MM.1S (cell line): ENCODE results near the gene BNIP3.

Source experiments
- DNase-seq: peaks from one replicate; pipeline ENCODE4 v3.0.0-alpha.2; 2015
- H2AFZ ChIP-seq: fragments of 300-600 bp; sonication (generic); 2 replicates; pipeline ENCODE4 v1.6.0; 2016; ENCODE audit warnings: antibody characterized with exemption, low read length
- H3F3A ChIP-seq: fragments of 300-600 bp; sonication (generic); 2 replicates; pipeline ENCODE4 v1.6.1; 2016; ENCODE audit warnings: mild to moderate bottlenecking, antibody characterized with exemption, low read length, moderate library complexity, mixed read lengths; ENCODE audit not compliant: insufficient read depth
- H3K27ac ChIP-seq: fragments of 300-600 bp; sonication (generic); 2 replicates; pipeline ENCODE4 v1.5.1; 2016; ENCODE audit warnings: mild to moderate bottlenecking, low read length
- H3K27me3 ChIP-seq: fragments of 300-600 bp; sonication (generic); replicated peaks from 2 replicates; pipeline ENCODE4 v1.6.0; 2016; ENCODE audit warnings: low read length; ENCODE audit not compliant: insufficient read depth
- H3K36me3 ChIP-seq: fragments of 300-600 bp; sonication (generic); replicated peaks from 2 replicates; pipeline ENCODE4 v1.6.1; 2016; ENCODE audit warnings: mild to moderate bottlenecking, low read length, mixed read lengths; ENCODE audit not compliant: insufficient read depth
- H3K4me1 ChIP-seq: fragments of 300-600 bp; sonication (generic); 2 replicates; pipeline ENCODE4 v1.6.1; 2016; ENCODE audit warnings: low read length, mixed read lengths
- H3K4me2 ChIP-seq: fragments of 300-600 bp; sonication (generic); 2 replicates; pipeline ENCODE4 v1.6.0; 2016; ENCODE audit warnings: low read depth, low read length
- H3K4me3 ChIP-seq: fragments of 300-600 bp; sonication (generic); 2 replicates; pipeline ENCODE4 v1.5.1; 2016; ENCODE audit warnings: low read length, mixed read lengths
- H3K79me2 ChIP-seq: fragments of 300-600 bp; sonication (generic); 2 replicates; pipeline ENCODE4 v1.6.1; 2016; ENCODE audit warnings: mixed run types, low read length, mixed read lengths
- H3K9ac ChIP-seq: fragments of 300-600 bp; sonication (generic); 2 replicates; pipeline ENCODE4 v1.6.1; 2016; ENCODE audit warnings: low read length, mixed read lengths
- H3K9me2 ChIP-seq: fragments of 300-600 bp; sonication (generic); replicated peaks from 2 replicates; pipeline ENCODE4 v1.6.1; 2016; ENCODE audit warnings: mild to moderate bottlenecking, low read length, mixed read lengths; ENCODE audit not compliant: insufficient read depth
- H3K9me3 ChIP-seq: fragments of 300-600 bp; sonication (generic); replicated peaks from 2 replicates; pipeline ENCODE4 v1.6.1; 2016; ENCODE audit warnings: mild to moderate bottlenecking, low read length, mixed read lengths; ENCODE audit not compliant: insufficient read depth
- H4K20me1 ChIP-seq: fragments of 300-600 bp; sonication (generic); 2 replicates; pipeline ENCODE4 v1.6.1; 2016; ENCODE audit warnings: mild to moderate bottlenecking, low read length, moderate library complexity, mixed read lengths; ENCODE audit not compliant: insufficient read depth
- CTCF ChIP-seq: fragments of 300-600 bp; sonication (generic); IDR thresholded peaks from 2 replicates; pipeline ENCODE4 v1.5.1; 2016; ENCODE audit warnings: antibody characterized with exemption, low read length, mixed read lengths
- EZH2 ChIP-seq: fragments of 300-600 bp; sonication (generic); optimal IDR thresholded peaks from 2 replicates; pipeline ENCODE3; 2017; ENCODE audit warnings: low read depth, mild to moderate bottlenecking, antibody characterized with exemption, low read length, mixed read lengths
- EZH2phosphoT487 ChIP-seq: fragments of 300-600 bp; sonication (generic); IDR thresholded peaks from 2 replicates; pipeline ENCODE4 v1.6.1; 2018; ENCODE audit warnings: antibody characterized with exemption, low read length

The BNIP3 gene

GRCh38 chr10:131974034-131974817 is 7.5 kb downstream of the BNIP3 start:
- no peaks in the 10 kb centered on the region for H3K4me1 ChIP-seq
- DNase-seq: no peak
- no peaks in the 10 kb centered on the region for H3K27me3 ChIP-seq
- no peak overlapping the region for H2AFZ ChIP-seq
- H3K9me3 ChIP-seq: no peaks in the 10 kb centered on the region
- H3K9me2 ChIP-seq: no peaks in the 10 kb centered on the region
- no peak for TF ChIP-seq EZH2phosphoT487
- no peak for TF ChIP-seq EZH2
- no peak for TF ChIP-seq CTCF
- H3K4me2 ChIP-seq: no peak overlapping the region
- no peak overlapping the region for H3K9ac ChIP-seq
- no peak overlapping the region for H3K4me3 ChIP-seq
- H3F3A ChIP-seq: no peaks in the 10 kb centered on the region
- no peak overlapping the region for H3K27ac ChIP-seq
- H4K20me1 ChIP-seq: no peaks in the 10 kb centered on the region
- no peaks in the 10 kb centered on the region for H3K36me3 ChIP-seq
- no peaks in the 10 kb centered on the region for H3K79me2 ChIP-seq

- Histone ChIP-seq H3K27me3 (no peaks in the 10 kb centered on the region), H3K4me3 (no peak overlapping the region), H4K20me1 (no peaks in the 10 kb centered on the region), H3F3A (no peaks in the 10 kb centered on the region), H3K9me3 (no peaks in the 10 kb centered on the region), H2AFZ (no peak overlapping the region), H3K4me1 (no peaks in the 10 kb centered on the region), H3K27ac (no peak overlapping the region), H3K4me2 (no peak overlapping the region), H3K9me2 (no peaks in the 10 kb centered on the region), H3K36me3 (no peaks in the 10 kb centered on the region), H3K9ac (no peak overlapping the region), H3K79me2 (no peaks in the 10 kb centered on the region)
- no peak for TF ChIP-seq CTCF
- TF ChIP-seq EZH2phosphoT487: no peak
- no peak for TF ChIP-seq EZH2
- no peak for DNase-seq
Measured at GRCh38 chr10:131973160-131973951, 8.4 kb downstream of the BNIP3 start.

GRCh38 chr10:131972474-131973071 is 9.2 kb downstream of the BNIP3 start:
- Histone ChIP-seq H3K4me3 (no peak overlapping the region), H3K9ac (no peak overlapping the region), H3K9me2 (no peaks in the 10 kb centered on the region), H4K20me1 (no peaks in the 10 kb centered on the region), H3K27ac (no peak overlapping the region), H3K4me2 (no peak overlapping the region), H2AFZ (no peak overlapping the region), H3K27me3 (no peaks in the 10 kb centered on the region), H3K9me3 (no peaks in the 10 kb centered on the region), H3K79me2 (no peaks in the 10 kb centered on the region), H3K36me3 (no peaks in the 10 kb centered on the region), H3F3A (no peaks in the 10 kb centered on the region), H3K4me1 (no peaks in the 10 kb centered on the region)
- no peak for TF ChIP-seq CTCF
- no peak for TF ChIP-seq EZH2
- TF ChIP-seq EZH2phosphoT487: no peak
- DNase-seq: no peak
